Ovary (tissue), 9 donors: ENCODE measurements around the gene FOLR2. TPM values are rescaled to one million over a fixed set of nuclear protein-coding genes. Genes with fewer than 3 reads are reported as not detected.

Experiments
- DNase-seq, 5 donors: peaks; one replicate each; pipeline ENCODE4 v3.0.0-alpha.2; 2019 to 2020
- H3K27ac ChIP-seq, 2 donors: fragments of 200-600 bp; one replicate each; pipeline versions ENCODE4 v1.5.1 to v1.8.0; 2019 to 2022
- H3K27me3 ChIP-seq: fragments of 200-600 bp; one replicate; pipeline ENCODE4 v1.8.0; 2022
- H3K36me3 ChIP-seq: fragments of 200-600 bp; sonication (generic); one replicate; pipeline ENCODE4 v1.5.1; 2019
- H3K4me1 ChIP-seq: one replicate; pipeline ENCODE4 v1.8.1; 2013; ENCODE audit warnings: mild to moderate bottlenecking, moderate library complexity; ENCODE audit not compliant: insufficient read depth
- H3K4me3 ChIP-seq: fragments of 200-600 bp; sonication (generic); one replicate; pipeline ENCODE4 v1.5.1; 2017
- H3K9me3 ChIP-seq, 2 donors: fragments of 200-600 bp in 1 of 2; sonication (generic) in 1 of 2; one replicate each; pipeline versions ENCODE4 v1.5.1 to v1.8.1; 2013 to 2019; ENCODE audit warnings: mild to moderate bottlenecking in 1 of 2, moderate library complexity in 1 of 2
- CTCF ChIP-seq, 3 donors: fragments of 450-650 bp in 2 of 3; fragments of 200-600 bp in 1 of 3; IDR thresholded peaks; one replicate each; pipeline versions ENCODE4 v1.5.1 to v1.8.0; 2016 to 2022; ENCODE audit warnings: antibody characterized with exemption in 3 of 3, mild to moderate bottlenecking in 1 of 3
- EP300 ChIP-seq: sonication (generic); formaldehyde crosslinking; IDR thresholded peaks from one replicate; pipeline ENCODE4 v1.6.1; 2017; ENCODE audit warnings: antibody characterized with exemption
- POLR2A ChIP-seq: fragments of 450-650 bp; IDR thresholded peaks from one replicate; pipeline ENCODE4 v1.6.1; 2017; ENCODE audit warnings: antibody characterized with exemption, mild to moderate bottlenecking, moderate library complexity
- WGBS, 3 donors: extraction: QIAGEN DNeasy Blood & Tissue Kit in 1 of 3; methylation state at CpG; one replicate each; pipeline versions ENCODE4 v1.1.5 to v1.1.7; 2013 to 2017; 5-methylcytosine and 5-hydroxymethylcytosine counted together
- intact Hi-C, 4 donors: fragments of 100-400 bp; cut with DNase I; formaldehyde crosslinking; loops; one replicate each; pipeline versions ENCODE4 v1.11.0 to v1.15.1; 2022 to 2023
- polyA plus RNA-seq, 2 donors: library from polyadenylated mRNA; stranded (reverse); fragments of 200-250 nt in 1 of 2; fragments of 350-450 nt in 1 of 2; fragmentation: Illumina TruSeq in 1 of 2; extraction: RNeasy Lipid Tissue Mini Kit (QIAGEN cat#74804) in 1 of 2; gene quantifications; one replicate each; pipeline ENCODE4 v1.2.3, GENCODE V29; 2013 to 2014
- total RNA-seq, 7 donors: library from RNA; depleted of rRNA in 2 of 7; stranded (reverse); fragments of >200 nt in 2 of 7; fragmentation: NEBNext Ultra II Directional in 3 of 7; extraction: Animal tissue kit (Norgen Biotek cat#: 25700) in 3 of 7; gene quantifications; one replicate each; pipeline versions ENCODE4 v1.1.0 to v1.2.4, GENCODE V29; 2016 to 2023
- donor health status: DM: no; HTN: no; CAD: no; lungs with moderate emphysema.
- donor health status: DM: no; HTN: no; CAD: no.
- donor health status: Bipolar disorder and iron deficiency.
- donor health status: DM: yes; HTN: yes; CAD: no.
- donor health status: DM: no; HTN: no; CAD: no.
- donor health status: DM: yes; HTN: yes; CAD: no.

FOLR2 gene
- total and polyA plus RNA-seq, 9 donors: 2.4 to 45.7 (median 10.1) TPM

- H3K27ac ChIP-seq: peak overlapping the region; percentile 63 to 97
- no peaks in the 10 kb centered on the region for H3K36me3 ChIP-seq
- no peaks in the 10 kb centered on the region for H3K9me3 ChIP-seq
- DNase-seq: peak; percentile 85 to 88 (median 85)
- intact Hi-C loops: no loop called here
- peaks cover 10% of the 10 kb centered on the region for H3K4me1 ChIP-seq
- WGBS, 3 donors: 0 to 1% (median 0%) methylated on average over 48 to 84 of the region's 84 CpGs
- no peaks in the 10 kb centered on the region for H3K27me3 ChIP-seq
- H3K4me3 ChIP-seq: peak overlapping the region; percentile 52
- no peak for TF ChIP-seq CTCF (IDR thresholded peaks at IDR 0.05)
- TF ChIP-seq EP300: no peak
- TF ChIP-seq POLR2A: peak; percentile 35
Observed at GRCh38 chr11:72223615-72224563, 7.3 kb downstream of the FOLR2 start.

- Histone ChIP-seq H3K36me3 (no peaks in the 10 kb centered on the region), H3K9me3 (no peaks in the 10 kb centered on the region), H3K4me1 (peaks cover 10% of the 10 kb centered on the region), H3K27ac (peak within 1 kb of the TSS; percentile 63 to 97), H3K27me3 (no peaks in the 10 kb centered on the region), H3K4me3 (peak within 1 kb of the TSS; percentile 52)
- peak; percentile 62 to 81 (median 75) for DNase-seq
- WGBS, 3 donors: 0 to 1% (median 1%) methylated on average over 46 to 81 of the region's 81 CpGs
- no peak for TF ChIP-seq CTCF (IDR thresholded peaks at IDR 0.05)
- TF ChIP-seq EP300: no peak
- no peak for TF ChIP-seq POLR2A
- intact Hi-C loops: no loop called here
Observed at GRCh38 chr11:72224564-72225410, 8.2 kb downstream of the FOLR2 start, which contains the start of gene INPPL1. Gene INPPL1 (plus strand): TSS chr11:72224767. CDS start chr11:72224985, 218 bp downstream.

- WGBS, 3 donors: 12 to 19% (median 13%) methylated on average over 9 to 11 of the region's 11 CpGs
- Histone ChIP-seq H3K4me3 (peak overlapping the region; percentile 52), H3K36me3 (no peaks in the 10 kb centered on the region), H3K9me3 (no peaks in the 10 kb centered on the region), H3K27me3 (no peaks in the 10 kb centered on the region), H3K4me1 (peaks cover 10% of the 10 kb centered on the region), H3K27ac (peak overlapping the region; percentile 63 to 97)
- DNase-seq: peak in 3 of 5 donors; percentile 21 to 36 (median 30)
- no peak for TF ChIP-seq CTCF (IDR thresholded peaks at IDR 0.05)
- TF ChIP-seq POLR2A: no peak
- no peak for TF ChIP-seq EP300
- intact Hi-C loops: no loop called here
Observed at GRCh38 chr11:72225411-72225951, 8.9 kb downstream of the FOLR2 start.

- TF ChIP-seq CTCF (IDR thresholded peaks at IDR 0.05): no peak
- no peak for TF ChIP-seq EP300
- no peak for TF ChIP-seq POLR2A
- peaks cover 10% of the 10 kb centered on the region for H3K4me1 ChIP-seq
Observed at GRCh38 chr11:72226701-72227100, 10.1 kb downstream of the FOLR2 start.

More at GRCh38 chr11:72226701-72227100, 10.1 kb downstream of the FOLR2 start:
- WGBS, 3 donors: 78 to 90% (median 82%) methylated on average over 5 of the region's 5 CpGs
- Histone ChIP-seq H3K4me3 (no peak overlapping the region), H3K9me3 (no peaks in the 10 kb centered on the region), H3K36me3 (no peaks in the 10 kb centered on the region), H3K27me3 (no peaks in the 10 kb centered on the region), H3K27ac (no peak overlapping the region)
- intact Hi-C loops: no loop called here
- DNase-seq: no peak
